Measurements from ENCODE around the gene NTM.

GRCh38 chr11:131998020-131998419 is 627.6 kb downstream of the NTM start:
- TF ChIP-seq CTCF (conservative IDR thresholded peaks at IDR 0.05; ENCODE audit: low read length): no peak
- TF ChIP-seq EZH2phosphoT487 (IDR thresholded peaks at IDR 0.05; ENCODE audit: borderline replicate concordance): no peak

All from Loucy (cell line).